OCI-LY7 (cell line): Measurements from ENCODE around the gene C10orf90.

ENCODE experiments used
- CTCF ChIP-seq: fragments of 200-600 bp; sonication (generic); conservative IDR thresholded peaks from 2 replicates; pipeline ENCODE4 v1.5.1; 2014; ENCODE audit warnings: mild to moderate bottlenecking, antibody characterized with exemption, low read length, moderate library complexity, mixed read lengths
- EZH2phosphoT487 ChIP-seq: fragments of 200-600 bp; sonication (generic); IDR thresholded peaks from 2 replicates; pipeline ENCODE4 v1.6.1; 2018; ENCODE audit warnings: low read depth, borderline replicate concordance, mild to moderate bottlenecking, mixed run types, antibody characterized with exemption, low read length, moderate library complexity, mixed read lengths

GRCh38 chr10:126499744-126500143, 170.7 kb downstream of the C10orf90 start:
- TF ChIP-seq CTCF (no peak), EZH2phosphoT487 (no peak)
